GM12878 (cell line): Measurements from ENCODE around the gene ZNF281. TPM values are rescaled to one million over a fixed set of nuclear protein-coding genes. Genes with fewer than 3 reads are reported as not detected.

ENCODE experiments used
- ATAC-seq: fragments of 200-7000 bp; cut with Tn5 transposase; 3 replicates; pipeline ENCODE4 v1.9.1; 2020; ENCODE audit warnings: mild to moderate bottlenecking, moderate library complexity
- BruUV-seq: library from RNA; stranded (reverse); fragments of 400-500 nt; replicated peaks from 2 replicates; lab custom pipeline; 2021; lab: Mats Ljungman, UMichigan
- CTCF ChIA-PET: fragments of 300-600 bp; sonication (Branson Sonifier 250); formaldehyde crosslinking; extraction: SDS; loops from one replicate; lab custom pipeline; 2021; ENCODE audit warnings: inconsistent platforms; lab: Yijun Ruan, JAX
- POLR2A ChIA-PET: fragments of 350-600 bp; formaldehyde crosslinking; extraction: SDS; loops from one replicate; lab custom pipeline; 2021; ENCODE audit warnings: inconsistent platforms; lab: Charles Lee
- RAD21 ChIA-PET: fragments of 300-600 bp; sonication (Branson Sonifier 250); formaldehyde crosslinking; loops from one replicate; lab custom pipeline; 2023; ENCODE audit warnings: antibody characterized with exemption; ENCODE audit not compliant: unreplicated experiment; lab: Charles Lee
- SMC1A ChIA-PET: fragments of 300-600 bp; sonication (Branson Sonifier 250); formaldehyde crosslinking; loops from one replicate; lab custom pipeline; 2023; ENCODE audit not compliant: unreplicated experiment, uncharacterized antibody; lab: Charles Lee
- DNase-seq: peaks from one replicate; pipeline ENCODE4 v3.0.0-alpha.2; 2011; ENCODE audit warnings: low read depth, low spot score
- FAIRE-seq: peaks from 3 replicates; lab custom pipeline; 2011; peaks lifted over from hg19 to GRCh38; lab: Jason Lieb, UNC
- H2AFZ ChIP-seq: 2 replicates; pipeline ENCODE4 v1.6.0; 2011; ENCODE audit warnings: low read depth, low read length, control low read depth; ENCODE audit not compliant: control insufficient read depth
- H3K27ac ChIP-seq: 2 replicates; pipeline ENCODE4 v1.5.1; 2011; ENCODE audit warnings: control low read depth; ENCODE audit not compliant: control insufficient read depth, insufficient read depth
- H3K27me3 ChIP-seq, 2 experiments: replicated peaks in 1 of 2; 2 replicates each; pipeline versions ENCODE4 v1.6.0 to v1.6.1; 2011; ENCODE audit warnings: low read length in 1 of 2; ENCODE audit not compliant: control insufficient read depth in 2 of 2, insufficient read depth in 2 of 2
- H3K36me3 ChIP-seq, 2 experiments: 2 replicates each; pipeline ENCODE4 v1.5.1; 2011; ENCODE audit warnings: low read length in 1 of 2; ENCODE audit not compliant: control insufficient read depth in 2 of 2, insufficient read depth in 2 of 2
- H3K4me1 ChIP-seq: 2 replicates; pipeline ENCODE4 v1.6.1; 2011; ENCODE audit warnings: mild to moderate bottlenecking, low read length, moderate library complexity, mixed read lengths; ENCODE audit not compliant: control insufficient read depth, insufficient read depth
- H3K4me2 ChIP-seq: 2 replicates; pipeline ENCODE4 v1.6.0; 2011; ENCODE audit warnings: control low read depth; ENCODE audit not compliant: control insufficient read depth, insufficient read depth
- H3K4me3 ChIP-seq: fragments of 200-600 bp; sonication (generic); 2 replicates; pipeline ENCODE4 v1.5.1; 2016
- H3K79me2 ChIP-seq: 2 replicates; pipeline ENCODE4 v1.6.0; 2011; ENCODE audit warnings: low read length; ENCODE audit not compliant: control insufficient read depth, insufficient read depth
- H3K9ac ChIP-seq: 2 replicates; pipeline ENCODE4 v1.8.0; 2011; ENCODE audit warnings: low read length, control low read depth, mixed read lengths; ENCODE audit not compliant: control insufficient read depth, insufficient read depth
- H3K9me3 ChIP-seq: replicated peaks from 3 replicates; pipeline ENCODE4 v1.5.1; 2011; ENCODE audit warnings: mild to moderate bottlenecking, low read length; ENCODE audit not compliant: control insufficient read depth, insufficient read depth
- H4K20me1 ChIP-seq: 2 replicates; pipeline ENCODE4 v1.6.0; 2011; ENCODE audit not compliant: control insufficient read depth, insufficient read depth
- ELK1 ChIP-seq: IDR thresholded peaks from 2 replicates; pipeline ENCODE4 v1.6.1; 2012; ENCODE audit warnings: low read depth, low read length, improper control_type of control experiment
- EZH2 ChIP-seq: IDR thresholded peaks from 2 replicates; pipeline ENCODE4 v1.6.1; 2012; ENCODE audit warnings: low read depth, mild to moderate bottlenecking, control low read depth, inconsistent platforms, low read length, borderline replicate concordance; ENCODE audit not compliant: control insufficient read depth
- FOXK2 ChIP-seq: fragments of 450-650 bp; IDR thresholded peaks from 2 replicates; pipeline ENCODE4 v1.6.1; 2017; ENCODE audit warnings: mild to moderate bottlenecking, moderate library complexity
- MXI1 ChIP-seq: fragments of 150-350 bp; IDR thresholded peaks from 2 replicates; pipeline ENCODE4 v1.6.1; 2011; ENCODE audit warnings: low read depth, mild to moderate bottlenecking, inconsistent platforms, low read length, improper control_type of control experiment
- MYC ChIP-seq: IDR thresholded peaks from 2 replicates; pipeline ENCODE4 v1.6.1; 2011; ENCODE audit warnings: mild to moderate bottlenecking, low read length, moderate library complexity, inconsistent platforms; ENCODE audit not compliant: insufficient read depth, insufficient replicate concordance, insufficient read length, severe bottlenecking
- PBX3 ChIP-seq: IDR thresholded peaks from 2 replicates; pipeline ENCODE4 v1.6.1; 2011; ENCODE audit warnings: mild to moderate bottlenecking, low read depth, low read length, moderate library complexity; ENCODE audit not compliant: insufficient replicate concordance
- RAD21 ChIP-seq: IDR thresholded peaks from 2 replicates; pipeline ENCODE4 v1.6.1; 2011; ENCODE audit warnings: mild to moderate bottlenecking, low read depth, low read length, moderate library complexity; ENCODE audit not compliant: insufficient read depth
- USF1 ChIP-seq: IDR thresholded peaks from 2 replicates; pipeline ENCODE4 v1.6.1; 2011; ENCODE audit warnings: borderline replicate concordance, low read depth, mild to moderate bottlenecking, moderate library complexity, mixed read lengths, low read length; ENCODE audit not compliant: insufficient read depth; ENCODE audit errors: extremely low read length
- YY1 ChIP-seq: IDR thresholded peaks from 2 replicates; pipeline ENCODE4 v1.6.1; 2011; ENCODE audit warnings: low read depth, mild to moderate bottlenecking, low read length
- ZNF207 ChIP-seq: fragments of 450-650 bp; IDR thresholded peaks from 2 replicates; pipeline ENCODE4 v1.6.1; 2014; ENCODE audit warnings: antibody characterized with exemption, mild to moderate bottlenecking, borderline replicate concordance
- WGBS: methylation state at CpG from one replicate; pipeline ENCODE4 v1.1.6; 2016; ENCODE audit warnings: low lambda C conversion rate; ENCODE audit not compliant: insufficient replicate concordance, insufficient coverage; ENCODE audit errors: missing lambda C conversion rate; 5-methylcytosine and 5-hydroxymethylcytosine counted together
- in situ Hi-C: fragments of 300-500 bp; cut with MboI; formaldehyde crosslinking; loops from 9 replicates; pipeline ENCODE4 v1.14.3; 2018; ENCODE audit warnings: mixed read lengths
- intact Hi-C: fragments of 100-400 bp; cut with micrococcal nuclease; formaldehyde crosslinking; loops from one replicate; pipeline ENCODE4 v1.14.2; 2022; ENCODE audit not compliant: unreplicated experiment
- polyA plus RNA-seq, 11 experiments: library from polyadenylated mRNA; depleted of rRNA in 4 of 11; unstranded in 6 of 11; stranded (reverse) in 5 of 11; fragments of >200 nt; fragmentation: Nextera tagmentation in 4 of 11; fragmentation: Illumina TruSeq in 1 of 11; extraction: Ambion mirVana in 4 of 11; extraction: Trizol in 1 of 11; gene quantifications; 1 replicate in 1 of 11; 2 replicates in 10 of 11; pipeline versions ENCODE4 v1.2.1 to v1.2.3, GENCODE V29; 2011 to 2016; ENCODE audit warnings: inconsistent platforms in 2 of 11, missing spikeins in 2 of 11, low read depth in 1 of 11
- total RNA-seq, 4 experiments: library from RNA; depleted of rRNA in 3 of 4; stranded (reverse); fragments of >200 nt in 3 of 4; fragmentation: Illumina TruSeq in 1 of 4; extraction: Trizol in 1 of 4; gene quantifications; 2 replicates each; pipeline versions ENCODE4 v1.2.1 to v1.2.3, GENCODE V29; 2013 to 2021

Gene ZNF281
- total and polyA plus RNA-seq, 10 of the 15 experiments (the other 5 are each of a cell fraction or from before 2014, with no cell fraction given), result 8.3 to 21.8 (median 15.4) TPM

- peaks cover 5% of the 10 kb centered on the region; the same call in 1 of the 2 replicates for H3K4me1 ChIP-seq
Observed at GRCh38 chr1:200374569-200375295, 35.1 kb downstream of the ZNF281 start.

More at GRCh38 chr1:200374569-200375295, 35.1 kb downstream of the ZNF281 start:
- intact Hi-C loops, result no loop called here
- WGBS, result 40% methylated on average over 7 of the region's 7 CpGs
- ChIA-PET RAD21 (no interaction called here), CTCF (interaction anchor here (0.6 to 1.7 kb wide), 3 partner anchors 9 to 68 kb away, joined by 3 to 7 read pairs (median 3); no protein-coding TSS in a partner anchor), SMC1A (interaction anchor here (1.0 kb wide), 1 partner anchor 63 kb away, joined by 3 read pairs; no protein-coding TSS in a partner anchor), POLR2A (no interaction called here)
- Histone ChIP-seq H3K4me2 (no peak overlapping the region), H2AFZ (no peak overlapping the region), H3K36me3 (no peaks in the 10 kb centered on the region), H3K27ac (no peak overlapping the region), H3K9me3 (no peaks in the 10 kb centered on the region), H3K4me3 (no peak overlapping the region), H4K20me1 (no peaks in the 10 kb centered on the region), H3K27me3 (no peaks in the 10 kb centered on the region), H3K79me2 (no peaks in the 10 kb centered on the region), H3K9ac (no peak overlapping the region)
- no TSS peak for BruUV-seq
- in situ Hi-C loops, result no loop called here
- DNase-seq (no peak), ATAC-seq (no peak), FAIRE-seq (no peak)
- TF ChIP-seq MYC (no peak), YY1 (no peak), MXI1 (no peak), USF1 (no peak), FOXK2 (no peak), RAD21 (no peak), ELK1 (no peak), EZH2 (no peak), ZNF207 (no peak), PBX3 (no peak)
